SK-N-MC (cell line): Measurements from ENCODE around the gene NPB.

Experiments used
- EZH2 ChIP-seq: fragments of 200-600 bp; sonication (generic); IDR thresholded peaks from one replicate; pipeline ENCODE4 v1.6.1; 2017; ENCODE audit warnings: antibody characterized with exemption
- FOXP2 ChIP-seq: optimal IDR thresholded peaks from 2 replicates; pipeline ENCODE3; 2011; ENCODE audit warnings: mild to moderate bottlenecking, moderate library complexity; ENCODE audit not compliant: insufficient read depth; ENCODE audit errors: extremely low read length, control extremely low read depth
- POLR2AphosphoS5 ChIP-seq: IDR thresholded peaks from 2 replicates; pipeline ENCODE4 v1.6.1; 2012; ENCODE audit warnings: mild to moderate bottlenecking, low read depth, low read length, borderline replicate concordance

DNA sequence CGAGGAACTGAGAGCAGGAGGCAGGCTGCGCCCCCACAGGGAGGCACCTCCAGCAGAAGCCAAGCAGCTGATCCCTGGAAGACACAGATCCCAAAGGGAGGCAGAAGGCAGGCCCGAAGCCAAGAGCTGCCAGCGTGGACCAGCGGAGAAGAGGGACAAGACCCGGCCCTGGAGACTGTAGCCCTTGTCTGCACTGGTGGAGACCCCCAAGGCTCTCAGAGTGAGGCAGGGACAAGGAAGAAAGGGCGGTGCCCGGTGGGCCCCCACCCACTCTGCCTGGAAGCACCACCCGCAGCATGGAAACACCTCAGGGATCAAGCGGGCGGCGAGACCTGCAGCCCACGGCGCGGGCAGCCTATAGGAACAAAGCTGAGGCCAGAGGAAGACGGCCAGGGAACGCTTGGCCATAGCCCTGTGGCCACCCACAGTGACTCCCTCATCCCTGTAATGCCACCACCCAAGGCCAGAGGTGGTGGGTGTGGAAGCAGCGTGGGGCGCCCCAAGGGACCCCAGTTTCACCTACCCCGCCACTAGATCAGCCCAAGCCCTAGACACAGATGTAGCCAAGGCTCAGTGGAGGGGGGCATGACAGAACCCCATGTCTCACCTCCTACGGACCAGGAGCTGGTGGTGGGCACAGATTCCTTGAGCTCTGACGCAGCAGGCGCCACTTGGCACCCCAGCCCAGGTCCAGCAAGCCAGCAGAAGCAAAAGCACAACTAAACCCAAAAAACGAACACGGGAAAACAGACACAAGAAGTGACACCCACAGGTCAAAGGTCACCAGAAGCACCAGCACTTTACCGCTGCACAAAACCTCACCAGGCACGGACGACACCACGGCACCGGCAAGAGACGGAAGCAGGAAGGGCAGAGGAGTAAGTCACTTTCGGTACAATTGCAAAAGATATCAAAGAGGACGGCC, 18.8 kb downstream of the NPB start:
- no peak for TF ChIP-seq POLR2AphosphoS5
- TF ChIP-seq EZH2, result no peak
- TF ChIP-seq FOXP2, result no peak
